Suprapubic skin (tissue), 3 donors: ENCODE data around the gene ZRANB2.

Source experiments
- EP300 ChIP-seq: sonication (generic); formaldehyde crosslinking; IDR thresholded peaks from one replicate; pipeline ENCODE4 v1.6.1; 2017; ENCODE audit warnings: antibody characterized with exemption
- POLR2A ChIP-seq, 2 donors: fragments of 450-650 bp; IDR thresholded peaks; one replicate each; pipeline ENCODE4 v1.6.1; 2017; ENCODE audit warnings: antibody characterized with exemption in 2 of 2, mild to moderate bottlenecking in 2 of 2, moderate library complexity in 2 of 2
- TF ChIP-seq, protein P1 (sequence below), 2 donors: fragments of 200-600 bp in 1 of 2; fragments of 450-650 bp in 1 of 2; sonication (generic) in 1 of 2; IDR thresholded peaks; one replicate each; pipeline ENCODE4 v1.5.1; 2016 to 2019; ENCODE audit warnings: antibody characterized with exemption in 2 of 2, mild to moderate bottlenecking in 1 of 2, moderate library complexity in 1 of 2

DNA sequence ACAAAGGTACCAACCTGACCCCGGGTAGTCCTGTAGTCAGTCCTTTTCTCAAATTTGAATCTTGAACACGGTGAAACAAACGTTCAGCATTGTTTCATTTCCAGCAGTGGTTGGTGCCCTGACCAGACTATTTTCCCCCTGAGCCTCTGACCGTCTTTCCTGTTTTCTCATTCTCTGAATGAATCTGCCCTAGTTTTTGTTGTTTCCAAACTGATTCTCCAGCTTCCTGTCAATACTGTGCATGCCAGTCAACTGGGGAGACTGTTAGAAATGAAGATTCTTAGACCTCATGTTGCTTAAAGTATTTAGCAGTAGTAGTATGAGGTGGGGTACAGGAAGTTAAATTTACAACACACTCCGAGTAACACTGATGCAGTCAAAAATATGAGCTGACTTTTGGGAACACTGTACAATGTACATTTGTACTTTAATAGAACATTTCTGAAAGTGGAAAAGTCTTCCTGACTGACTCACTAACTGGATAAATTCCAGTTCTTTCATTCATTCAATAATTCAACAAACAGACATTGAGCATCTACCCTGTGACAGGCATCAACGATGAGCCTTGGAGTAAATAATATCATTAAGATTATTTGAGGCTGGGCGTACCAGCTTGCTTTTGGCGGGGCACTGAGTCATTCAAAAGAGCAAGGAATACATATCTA is 26.0 kb upstream of the ZRANB2 start:
- no peak for TF ChIP-seq POLR2A (IDR thresholded peaks at IDR 0.05)
- TF ChIP-seq EP300 = no peak
- TF ChIP-seq, protein P1, sequence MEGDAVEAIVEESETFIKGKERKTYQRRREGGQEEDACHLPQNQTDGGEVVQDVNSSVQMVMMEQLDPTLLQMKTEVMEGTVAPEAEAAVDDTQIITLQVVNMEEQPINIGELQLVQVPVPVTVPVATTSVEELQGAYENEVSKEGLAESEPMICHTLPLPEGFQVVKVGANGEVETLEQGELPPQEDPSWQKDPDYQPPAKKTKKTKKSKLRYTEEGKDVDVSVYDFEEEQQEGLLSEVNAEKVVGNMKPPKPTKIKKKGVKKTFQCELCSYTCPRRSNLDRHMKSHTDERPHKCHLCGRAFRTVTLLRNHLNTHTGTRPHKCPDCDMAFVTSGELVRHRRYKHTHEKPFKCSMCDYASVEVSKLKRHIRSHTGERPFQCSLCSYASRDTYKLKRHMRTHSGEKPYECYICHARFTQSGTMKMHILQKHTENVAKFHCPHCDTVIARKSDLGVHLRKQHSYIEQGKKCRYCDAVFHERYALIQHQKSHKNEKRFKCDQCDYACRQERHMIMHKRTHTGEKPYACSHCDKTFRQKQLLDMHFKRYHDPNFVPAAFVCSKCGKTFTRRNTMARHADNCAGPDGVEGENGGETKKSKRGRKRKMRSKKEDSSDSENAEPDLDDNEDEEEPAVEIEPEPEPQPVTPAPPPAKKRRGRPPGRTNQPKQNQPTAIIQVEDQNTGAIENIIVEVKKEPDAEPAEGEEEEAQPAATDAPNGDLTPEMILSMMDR (IDR thresholded peaks at IDR 0.05) = no peak
